HG02678 (cell line): ENCODE results near the gene MYL5.
"Not testable (repeated sequence)": the region's sequence is repeated elsewhere in the genome, so short reads cannot be mapped to it uniquely, and the experiment has no call there.

ENCODE experiments used
- ATAC-seq: cut with Tn5 transposase; IDR thresholded peaks from one replicate; pipeline ENCODE4 v1.9.1; 2021; ENCODE audit warnings: mild to moderate bottlenecking, moderate library complexity; ENCODE audit not compliant: unreplicated experiment

Gene MYL5

DNA sequence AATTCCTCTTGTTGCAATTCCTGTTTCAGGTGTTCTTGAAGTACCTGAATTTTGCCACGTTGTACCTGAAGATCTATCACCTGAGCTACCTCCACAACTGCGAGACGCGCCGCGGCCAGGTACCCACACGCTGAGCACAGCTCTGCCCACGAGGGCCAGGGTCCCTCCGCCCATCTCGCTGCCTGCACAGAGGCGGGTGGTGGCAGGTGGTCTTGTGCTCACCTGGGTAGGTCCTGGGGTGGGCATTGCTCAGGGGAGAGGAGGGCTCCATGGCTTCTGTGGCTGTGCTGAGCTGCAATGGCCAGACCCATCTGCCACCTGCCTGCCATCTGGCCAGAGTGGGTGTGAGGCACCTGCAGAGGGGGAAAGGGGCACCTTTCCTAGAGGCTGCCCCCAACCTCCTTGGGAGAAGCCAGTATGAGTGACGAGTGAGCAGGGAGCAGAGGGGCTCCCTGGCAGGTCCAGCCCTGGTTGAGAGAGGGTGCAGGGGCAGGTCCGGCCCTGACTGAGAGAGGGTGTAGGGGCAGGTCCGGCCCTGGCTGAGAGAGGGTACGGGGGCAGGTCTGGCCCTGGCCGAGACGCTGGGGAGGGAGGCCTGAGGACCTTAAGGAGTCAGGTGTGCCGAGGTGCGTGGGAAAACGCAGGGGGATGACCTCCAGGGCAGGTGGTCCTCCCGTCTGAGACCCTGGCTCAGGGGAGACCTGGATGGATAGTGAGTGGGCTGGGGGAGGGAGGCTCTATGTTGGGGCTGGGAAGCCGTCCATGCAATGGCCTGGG is 38.3 kb upstream of the MYL5 start:
- no peak for ATAC-seq

GRCh38 chr4:636628-637159 is 37.6 kb upstream of the MYL5 start:
- ATAC-seq: no peak

- ATAC-seq: no peak
These were observed 36.6 kb upstream of the MYL5 start for GRCh38 chr4:637536-638280.

DNA sequence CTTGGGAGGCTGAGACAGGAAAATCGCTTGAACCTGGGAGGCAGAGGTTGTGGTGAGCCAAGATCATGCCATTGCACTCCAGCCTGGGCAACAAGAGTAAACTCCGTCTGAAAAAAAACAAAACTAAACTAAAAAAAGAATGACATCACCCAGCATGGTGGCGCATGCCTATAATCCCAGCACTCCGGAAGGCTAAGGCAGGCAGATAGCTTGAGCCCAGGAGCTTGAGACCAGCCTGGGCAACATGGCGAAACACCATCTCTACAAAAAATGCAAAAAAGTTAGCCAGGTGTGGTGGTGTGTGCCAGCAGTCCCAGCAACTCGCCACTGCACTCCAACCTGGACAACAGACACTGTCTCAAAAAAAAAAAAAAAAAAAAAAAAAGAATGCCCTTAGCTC is 32.0 kb upstream of the MYL5 start:
- not testable (repeated sequence) for ATAC-seq

- no peak for ATAC-seq
These were observed 27.9 kb upstream of the MYL5 start for GRCh38 chr4:646460-646859.

DNA sequence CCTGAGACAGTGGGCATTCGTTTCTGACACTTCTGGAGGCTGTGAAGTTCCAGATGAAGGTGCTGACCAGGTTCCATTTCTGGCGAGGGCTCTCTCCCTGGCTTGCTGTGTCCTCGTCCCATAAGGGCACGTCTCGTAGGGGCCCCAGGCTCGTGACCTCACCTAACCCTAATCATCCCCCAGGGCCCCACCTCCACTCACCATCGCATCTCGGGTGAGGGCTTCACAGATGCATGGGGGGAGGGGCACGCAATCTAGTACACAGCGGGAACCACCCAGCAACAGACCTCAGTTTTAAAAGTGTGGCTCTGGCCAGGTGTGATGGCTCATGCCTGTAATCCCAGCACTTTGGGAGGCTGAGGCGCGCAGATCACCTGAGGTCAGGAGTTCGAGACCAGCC is 26.9 kb upstream of the MYL5 start:
- ATAC-seq: no peak

DNA sequence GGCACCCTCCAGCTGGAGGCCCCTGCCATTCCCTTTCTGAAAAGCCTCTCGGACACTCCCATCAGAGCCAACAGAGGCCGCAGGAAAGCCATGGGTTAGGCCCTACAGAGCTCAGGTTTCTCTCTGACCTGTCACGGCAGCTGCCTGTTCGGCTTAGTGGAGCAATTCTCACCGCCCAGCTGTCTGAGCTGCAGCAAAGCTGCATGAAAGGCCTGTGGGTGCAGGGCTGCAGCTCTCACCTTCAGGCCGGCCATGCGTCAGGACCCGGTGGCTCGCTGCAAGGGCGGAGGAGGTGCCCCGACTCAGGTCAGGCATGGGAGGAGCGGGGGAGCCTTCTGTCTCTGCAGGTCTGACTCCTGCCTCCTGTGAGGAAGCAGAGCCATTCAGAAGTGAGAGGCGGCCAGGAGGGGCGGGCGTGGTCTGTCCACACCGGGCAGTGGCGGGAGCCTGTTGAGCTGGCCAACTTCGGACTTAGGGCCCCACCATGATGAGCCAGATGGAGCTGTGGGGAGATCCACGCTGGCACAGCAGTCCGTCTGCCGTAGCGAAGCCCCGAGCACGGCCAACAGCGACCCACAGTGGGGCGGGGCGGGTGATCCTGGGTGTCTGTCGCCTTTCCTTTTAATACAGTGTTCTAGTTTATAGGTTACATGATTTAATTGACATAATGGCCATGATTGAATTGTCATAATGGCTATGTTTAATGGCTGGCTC is 25.6 kb upstream of the MYL5 start:
- no peak for ATAC-seq

DNA sequence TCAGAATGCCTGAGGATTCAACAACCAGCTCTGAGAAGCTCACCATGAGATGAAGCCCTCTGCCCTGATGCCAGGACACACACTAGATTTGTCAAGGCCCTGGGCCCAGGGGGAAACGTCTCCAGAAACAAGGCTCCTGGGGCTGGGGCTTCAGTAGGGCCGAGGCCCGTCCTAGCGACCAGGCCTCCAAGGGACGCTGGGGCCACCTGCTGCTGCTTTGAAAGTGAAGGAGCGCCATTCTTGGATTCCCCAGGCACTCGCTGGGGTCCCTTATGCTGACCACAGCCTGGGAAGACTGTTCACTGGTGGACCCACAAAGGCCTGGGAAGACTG is 25.1 kb upstream of the MYL5 start:
- no peak for ATAC-seq

GRCh38 chr4:649751-650310 is 24.5 kb upstream of the MYL5 start:
- ATAC-seq: no peak

GRCh38 chr4:650461-650860 is 23.9 kb upstream of the MYL5 start:
- no peak for ATAC-seq

DNA sequence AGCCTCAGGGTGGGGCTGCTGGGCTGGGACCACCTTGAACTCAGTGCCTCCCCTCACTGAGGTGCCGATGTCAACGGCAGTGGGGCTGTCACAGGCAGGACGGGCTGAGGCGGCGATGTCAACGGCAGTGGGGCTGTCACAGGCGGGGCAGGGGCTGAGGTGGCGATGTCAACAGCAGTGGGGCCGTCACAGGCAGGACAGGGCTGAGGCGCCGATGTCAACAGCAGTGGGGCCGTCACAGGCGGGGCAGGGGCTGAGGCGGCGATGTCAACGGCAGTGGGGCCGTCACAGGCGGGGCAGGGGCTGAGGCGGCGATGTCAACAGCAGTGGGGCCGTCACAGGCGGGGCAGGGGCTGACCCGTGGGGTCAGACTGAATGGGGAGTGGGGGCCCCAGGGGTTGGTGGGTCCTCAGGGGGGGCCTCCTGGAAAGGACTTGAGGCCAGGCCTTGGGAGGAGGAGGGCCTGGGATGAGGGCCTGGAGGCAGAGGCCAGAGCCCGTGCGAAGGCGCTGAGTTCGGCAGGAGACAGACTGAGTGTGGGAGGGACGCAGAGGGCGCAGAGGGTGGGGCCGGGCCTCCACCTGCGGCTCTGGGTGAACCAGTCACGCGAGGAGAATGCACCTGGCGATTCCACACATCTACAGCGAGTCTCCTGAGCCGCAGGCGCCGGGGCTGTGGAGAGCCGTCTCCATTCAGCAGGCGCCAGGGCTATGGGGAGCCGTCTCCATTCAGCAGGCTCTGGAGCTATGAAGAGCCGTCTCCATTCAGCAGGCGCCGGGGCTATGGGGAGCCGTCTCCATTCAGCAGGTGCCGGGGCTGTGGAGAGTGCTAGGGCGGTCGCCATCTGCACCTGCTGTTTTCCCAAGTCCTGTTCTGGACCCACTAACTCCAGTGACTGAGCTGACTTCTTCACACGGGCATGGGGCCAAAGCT is 23.1 kb upstream of the MYL5 start:
- no peak for ATAC-seq

GRCh38 chr4:651884-652642 is 22.3 kb upstream of the MYL5 start:
- no peak for ATAC-seq

- no peak for ATAC-seq
These were observed 21.1 kb upstream of the MYL5 start for GRCh38 chr4:653080-653821.

GRCh38 chr4:653831-654502 is 20.4 kb upstream of the MYL5 start:
- ATAC-seq: no peak

DNA sequence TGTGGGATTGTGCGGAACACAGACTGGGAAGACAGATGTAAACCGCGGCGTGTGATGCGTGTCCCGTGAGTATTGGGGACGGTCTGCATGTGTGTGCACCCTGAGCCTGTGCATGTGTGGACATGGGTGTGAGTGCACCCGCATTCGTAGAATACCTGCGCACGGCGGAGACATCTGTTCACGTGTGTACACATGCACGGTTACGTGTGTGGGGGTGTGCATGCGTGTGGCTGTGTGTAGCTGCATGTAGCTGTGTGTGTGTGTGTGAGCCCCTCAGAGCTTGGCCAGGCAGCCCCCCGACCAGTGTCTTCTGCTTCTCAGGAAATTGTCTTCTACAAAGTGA is 19.9 kb upstream of the MYL5 start:
- no peak for ATAC-seq

- no peak for ATAC-seq
These were observed 19.4 kb upstream of the MYL5 start for GRCh38 chr4:654871-655463.

GRCh38 chr4:655464-656151 is 18.7 kb upstream of the MYL5 start:
- ATAC-seq: no peak
